GM12801 (cell line): Measurements from ENCODE around the gene KAT7.

Source experiments
- CTCF ChIP-seq: IDR thresholded peaks from one replicate; pipeline ENCODE4 v1.5.1; 2011; ENCODE audit warnings: control low read depth; ENCODE audit not compliant: insufficient read length; ENCODE audit errors: extremely low read depth

KAT7 gene

GRCh38 chr17:49746791-49747490 lies 41.5 kb upstream of the KAT7 start:
- no peak for TF ChIP-seq CTCF

GRCh38 chr17:49747632-49748031 lies 40.8 kb upstream of the KAT7 start:
- TF ChIP-seq CTCF = no peak

- TF ChIP-seq CTCF = no peak
Observed at GRCh38 chr17:49748223-49748622, 40.3 kb upstream of the KAT7 start.

- TF ChIP-seq CTCF = no peak
Observed at GRCh38 chr17:49748791-49749190, 39.7 kb upstream of the KAT7 start.

GRCh38 chr17:49749730-49750129 lies 38.8 kb upstream of the KAT7 start:
- no peak for TF ChIP-seq CTCF

GRCh38 chr17:49752508-49752907 lies 36.0 kb upstream of the KAT7 start:
- TF ChIP-seq CTCF = no peak

GRCh38 chr17:49753959-49754391 lies 34.5 kb upstream of the KAT7 start:
- no peak for TF ChIP-seq CTCF
